Uterus (tissue), 4 donors: ENCODE data around the gene GPR152. TPM values are rescaled to one million over a fixed set of nuclear protein-coding genes. Genes with fewer than 3 reads are reported as not detected.
"Not testable (repeated sequence)": the region's sequence is repeated elsewhere in the genome, so short reads cannot be mapped to it uniquely, and the experiment has no call there.

ENCODE experiments used
- DNase-seq, 2 donors: peaks; one replicate each; pipeline ENCODE4 v3.0.0-alpha.2; 2019 to 2020
- H3K27ac ChIP-seq, 2 donors: fragments of 200-600 bp; sonication (generic); 1 replicate in 1 of 2; 2 replicates in 1 of 2; pipeline ENCODE4 v1.5.1; 2016 to 2018
- H3K27me3 ChIP-seq, 2 donors: fragments of 200-600 bp; sonication (generic); one replicate each; pipeline ENCODE4 v1.5.1; 2018 to 2019; ENCODE audit warnings: control low read depth in 1 of 2
- H3K36me3 ChIP-seq, 2 donors: fragments of 200-600 bp; sonication (generic); one replicate each; pipeline ENCODE4 v1.5.1; 2019; ENCODE audit warnings: control low read depth in 1 of 2
- H3K4me1 ChIP-seq, 2 donors: fragments of 200-600 bp; sonication (generic); one replicate each; pipeline ENCODE4 v1.5.1; 2018 to 2019; ENCODE audit warnings: control low read depth in 1 of 2
- H3K4me3 ChIP-seq, 2 donors: fragments of 200-600 bp; sonication (generic); 1 replicate in 1 of 2; 2 replicates in 1 of 2; pipeline ENCODE4 v1.5.1; 2018 to 2019; ENCODE audit warnings: mild to moderate bottlenecking in 1 of 2
- H3K9me3 ChIP-seq, 2 donors: fragments of 200-600 bp; sonication (generic); one replicate each; pipeline ENCODE4 v1.5.1; 2019; ENCODE audit warnings: control low read depth in 1 of 2
- POLR2A ChIP-seq, 2 donors: fragments of 450-650 bp; IDR thresholded peaks; one replicate each; pipeline ENCODE4 v1.6.1; 2016; ENCODE audit warnings: antibody characterized with exemption in 2 of 2, mild to moderate bottlenecking in 1 of 2, moderate library complexity in 1 of 2
- intact Hi-C: fragments of 100-400 bp; cut with DNase I; formaldehyde crosslinking; loops from one replicate; pipeline ENCODE4 v1.15.1; 2023; ENCODE audit warnings: low total_unique reads
- microRNA-seq: library from miRNA; unstranded; fragments of <30 nt; microRNA quantifications from one replicate; pipeline ENCODE4, GENCODE V29; 2016; ENCODE audit warnings: borderline microRNAs expressed, borderline replicate concordance
- small RNA-seq: library from RNA; depleted of rRNA; stranded (forward); fragments of <200 nt; gene quantifications from one replicate; pipeline ENCODE3, GENCODE V24; 2016
- total RNA-seq, 4 donors: library from RNA; depleted of rRNA in 3 of 4; stranded (reverse); fragments of >200 nt in 3 of 4; gene quantifications; one replicate each; pipeline versions ENCODE4 v1.1.0 to v1.2.4, GENCODE V29; 2014 to 2023
- TF ChIP-seq, protein P1 (sequence below), 4 experiments: fragments of 200-600 bp in 2 of 4; fragments of 450-650 bp in 2 of 4; sonication (generic) in 2 of 4; IDR thresholded peaks; one replicate each; pipeline ENCODE4 v1.5.1; 2016 to 2019; ENCODE audit warnings: antibody characterized with exemption in 4 of 4, mild to moderate bottlenecking in 2 of 4, moderate library complexity in 1 of 4
- donor health status: DM: yes; HTN: yes; CAD: no.

The GPR152 gene
- total RNA-seq, 4 donors from 2014 or later, result not detected

GRCh38 chr11:67404515-67405195 is 47.9 kb downstream of the GPR152 start:
- TF ChIP-seq, protein P1, sequence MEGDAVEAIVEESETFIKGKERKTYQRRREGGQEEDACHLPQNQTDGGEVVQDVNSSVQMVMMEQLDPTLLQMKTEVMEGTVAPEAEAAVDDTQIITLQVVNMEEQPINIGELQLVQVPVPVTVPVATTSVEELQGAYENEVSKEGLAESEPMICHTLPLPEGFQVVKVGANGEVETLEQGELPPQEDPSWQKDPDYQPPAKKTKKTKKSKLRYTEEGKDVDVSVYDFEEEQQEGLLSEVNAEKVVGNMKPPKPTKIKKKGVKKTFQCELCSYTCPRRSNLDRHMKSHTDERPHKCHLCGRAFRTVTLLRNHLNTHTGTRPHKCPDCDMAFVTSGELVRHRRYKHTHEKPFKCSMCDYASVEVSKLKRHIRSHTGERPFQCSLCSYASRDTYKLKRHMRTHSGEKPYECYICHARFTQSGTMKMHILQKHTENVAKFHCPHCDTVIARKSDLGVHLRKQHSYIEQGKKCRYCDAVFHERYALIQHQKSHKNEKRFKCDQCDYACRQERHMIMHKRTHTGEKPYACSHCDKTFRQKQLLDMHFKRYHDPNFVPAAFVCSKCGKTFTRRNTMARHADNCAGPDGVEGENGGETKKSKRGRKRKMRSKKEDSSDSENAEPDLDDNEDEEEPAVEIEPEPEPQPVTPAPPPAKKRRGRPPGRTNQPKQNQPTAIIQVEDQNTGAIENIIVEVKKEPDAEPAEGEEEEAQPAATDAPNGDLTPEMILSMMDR (IDR thresholded peaks at IDR 0.05), result no peak
- no peak for TF ChIP-seq POLR2A (IDR thresholded peaks at IDR 0.05)
- no peaks in the 10 kb centered on the region for H3K9me3 ChIP-seq
- DNase-seq, result no peak
- intact Hi-C loops, result no loop called here
- peaks cover 0 to 7% of the 10 kb centered on the region in 2 donors for H3K4me1 ChIP-seq
- H3K27me3 ChIP-seq, result peaks cover 0 to 10% of the 10 kb centered on the region in 2 donors
- no peak overlapping the region for H3K27ac ChIP-seq
- H3K36me3 ChIP-seq, result no peaks in the 10 kb centered on the region
- no peak overlapping the region for H3K4me3 ChIP-seq

DNA sequence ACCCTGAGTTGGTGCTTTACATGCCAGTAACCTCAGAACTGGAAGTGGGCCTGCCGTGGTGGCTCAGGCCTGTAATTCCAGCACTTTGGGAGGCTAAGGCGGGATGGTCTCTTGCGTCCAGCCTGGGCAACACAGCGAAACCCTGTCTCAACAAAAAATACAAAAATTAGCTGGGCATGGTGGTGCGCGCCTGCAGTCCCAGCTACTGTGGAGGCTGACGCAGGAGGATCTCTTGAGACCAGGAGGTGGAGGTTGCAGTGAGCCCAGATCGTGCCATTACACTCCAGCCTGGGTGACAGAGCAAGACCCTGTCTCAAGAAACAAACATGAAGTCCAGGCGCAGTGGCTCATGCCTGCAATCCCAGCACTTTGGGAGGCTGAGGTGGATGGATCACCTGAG is 49.4 kb downstream of the GPR152 start:
- H3K4me1 ChIP-seq, intact Hi-C loops, H3K27me3 ChIP-seq, H3K4me3 ChIP-seq, H3K9me3 ChIP-seq, DNase-seq, H3K36me3 ChIP-seq, H3K27ac ChIP-seq: not testable (repeated sequence)

GRCh38 chr11:67402192-67402839 is 50.2 kb downstream of the GPR152 start:
- TF ChIP-seq, protein P1 (IDR thresholded peaks at IDR 0.05), result peak in 2 of 4 experiments; percentile 4 to 5
- peak overlapping the region; percentile 60 to 88 for H3K27ac ChIP-seq
- H3K4me1 ChIP-seq, H3K36me3 ChIP-seq, H3K27me3 ChIP-seq, intact Hi-C loops, H3K9me3 ChIP-seq, DNase-seq: not testable (repeated sequence)
- H3K4me3 ChIP-seq, result peak overlapping the region; percentile 17 to 74

GRCh38 chr11:67401495-67402191 is 50.9 kb downstream of the GPR152 start, which contains the start of gene PPP1CA:
Gene PPP1CA, minus strand, starts transcription at chr11:67401858. Its CDS starts 76 bp downstream, at chr11:67401782.
- H3K4me3 ChIP-seq, result peak within 1 kb of the TSS; percentile 59 to 74
- no peaks in the 10 kb centered on the region for H3K9me3 ChIP-seq
- no peaks in the 10 kb centered on the region for H3K27me3 ChIP-seq
- intact Hi-C loops, result no loop called here
- H3K27ac ChIP-seq, result peak within 1 kb of the TSS; percentile 83 to 88
- H3K4me1 ChIP-seq, result peaks cover 0 to 7% of the 10 kb centered on the region in 2 donors
- DNase-seq, result peak; percentile 89 to 92
- H3K36me3 ChIP-seq, result no peaks in the 10 kb centered on the region
- peak; percentile 46 to 84 for TF ChIP-seq POLR2A (IDR thresholded peaks at IDR 0.05)
- TF ChIP-seq, protein P1 (IDR thresholded peaks at IDR 0.05), result peak in 2 of 4 experiments; percentile 46 to 59

Small RNAs within 50 kb of the gene (microRNA-seq; reads per million reads assigned to microRNA genes)
- not detected for gene MIR6752

Small RNAs within 50 kb of the gene (small RNA-seq; reads per million reads assigned to genes)
- gene MIR6752, result not detected

Other genes starting within 250 kb of the GPR152 start
- gene GRK2, start 186.3 kb downstream of the GPR152 start, total RNA-seq, result 10 to 100 TPM; 25.0 to 93.8 (median 64.2) TPM
- 10 to 100 TPM in 3 of 4 donors, 1 to 10 TPM in 1; 7.4 to 63.7 (median 22.5) TPM for gene ANKRD13D, start 163.4 kb downstream of the GPR152 start, total RNA-seq
- gene SSH3, start 149.2 kb downstream of the GPR152 start, total RNA-seq, result 10 to 100 TPM in 3 of 4 donors, 1 to 10 TPM in 1; 7.7 to 48.8 (median 19.1) TPM
- gene POLD4, start 99.2 kb downstream of the GPR152 start, total RNA-seq, result 10 to 100 TPM in 3 of 4 donors, 1 to 10 TPM in 1; 8.7 to 65.6 (median 31.3) TPM
- 10 to 100 TPM in 1 of 4 donors, 1 to 10 TPM in 2, under 1 TPM in 1; 0.77 to 19.3 (median 7.4) TPM for gene CLCF1, start 79.1 kb downstream of the GPR152 start, total RNA-seq
- gene RAD9A, start 60.7 kb downstream of the GPR152 start, total RNA-seq, result 10 to 100 TPM in 2 of 4 donors, 1 to 10 TPM in 2; 2.6 to 37.3 (median 11.6) TPM
- gene PPP1CA, start 50.9 kb downstream of the GPR152 start, total RNA-seq, result 100 to 1,000 TPM in 1 of 4 donors, 10 to 100 TPM in 3; 15.9 to 180 (median 77.1) TPM
- gene TBC1D10C, start 48.6 kb downstream of the GPR152 start, total RNA-seq, result 1 to 10 TPM in 2 of 4 donors, not detected in 2; 1.3 to 2.5 TPM
- 1 to 10 TPM in 1 of 4 donors, under 1 TPM in 1, not detected in 2; 0.76 to 3.3 TPM for gene CARNS1, start 37.1 kb downstream of the GPR152 start, total RNA-seq
- gene RPS6KB2, start 24.2 kb downstream of the GPR152 start, total RNA-seq, result 10 to 100 TPM; 25.6 to 45.0 (median 30.7) TPM
- gene PTPRCAP, start 15.0 kb downstream of the GPR152 start, total RNA-seq, result 1 to 10 TPM in 3 of 4 donors, under 1 TPM in 1; 0.29 to 5.0 (median 1.9) TPM
- gene CORO1B, start 9.3 kb downstream of the GPR152 start, total RNA-seq, result 10 to 100 TPM; 34.7 to 79.2 (median 69.0) TPM
- 1 to 10 TPM in 1 of 4 donors, under 1 TPM in 1, not detected in 2; 0.67 to 1.9 TPM for gene CABP4, start 2.6 kb upstream of the GPR152 start, total RNA-seq
- gene TMEM134, start 16.5 kb upstream of the GPR152 start, total RNA-seq, result 10 to 100 TPM in 3 of 4 donors, 1 to 10 TPM in 1; 6.9 to 59.5 (median 36.0) TPM
- gene AIP, start 30.3 kb upstream of the GPR152 start, total RNA-seq, result 100 to 1,000 TPM in 1 of 4 donors, 10 to 100 TPM in 3; 52.9 to 131 (median 85.5) TPM
- gene PITPNM1, start 52.6 kb upstream of the GPR152 start, total RNA-seq, result 10 to 100 TPM in 3 of 4 donors, 1 to 10 TPM in 1; 7.9 to 89.7 (median 15.2) TPM
- 10 to 100 TPM in 1 of 4 donors, 1 to 10 TPM in 3; 2.1 to 28.7 (median 6.9) TPM for gene CDK2AP2, start 55.4 kb upstream of the GPR152 start, total RNA-seq
- not detected for gene CABP2, start 70.7 kb upstream of the GPR152 start, total RNA-seq
- gene GSTP1, start 131.1 kb upstream of the GPR152 start, total RNA-seq, result 100 to 1,000 TPM; 410 to 885 (median 651) TPM
- 100 to 1,000 TPM in 3 of 4 donors, 10 to 100 TPM in 1; 75.6 to 207 (median 142) TPM for gene NDUFV1, start 154.2 kb upstream of the GPR152 start, total RNA-seq
- gene NUDT8, start 177.2 kb upstream of the GPR152 start, total RNA-seq, result 1 to 10 TPM in 2 of 4 donors, not detected in 2; 3.5 to 7.6 TPM
- gene TBX10, start 187.0 kb upstream of the GPR152 start, total RNA-seq, result not detected
- gene ACY3, start 198.0 kb upstream of the GPR152 start, total RNA-seq, result not detected
- gene ALDH3B2, start 221.9 kb upstream of the GPR152 start, total RNA-seq, result 1 to 10 TPM in 1 of 4 donors, not detected in 3; 1.2 TPM